ENCODE data around the gene TRIM22.
"Not testable (repeated sequence)": the region's sequence is repeated elsewhere in the genome, so short reads cannot be mapped to it uniquely, and the experiment has no call there.

Gene TRIM22

GRCh38 chr11:5691238-5691963, 1.8 kb downstream of the TRIM22 start:
- not testable (repeated sequence) for DNase-seq (ENCODE audit: low read depth)

DNA sequence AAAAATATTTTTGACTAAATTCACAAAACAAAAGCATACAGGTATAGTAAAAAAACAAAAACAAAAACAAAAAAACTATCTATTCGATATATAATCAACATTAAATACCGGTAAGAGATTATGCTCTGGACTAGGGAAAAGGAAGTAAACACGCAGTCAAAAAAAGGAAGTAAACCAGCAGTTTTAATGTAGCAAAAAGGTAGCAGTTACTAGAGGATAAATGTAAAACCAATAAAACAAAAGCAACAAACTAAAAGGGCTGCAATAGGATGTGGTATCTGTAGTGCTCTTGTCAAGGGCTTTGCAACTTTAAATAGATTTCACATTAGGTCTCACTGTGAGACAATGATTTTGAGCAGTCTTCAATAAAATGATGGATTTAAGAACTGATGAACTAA, 2.4 kb downstream of the TRIM22 start:
- no peak for DNase-seq (ENCODE audit: low read depth)

- no peak for DNase-seq (ENCODE audit: low read depth)
Measured at GRCh38 chr11:5694642-5695041, 5.1 kb downstream of the TRIM22 start.

DNA sequence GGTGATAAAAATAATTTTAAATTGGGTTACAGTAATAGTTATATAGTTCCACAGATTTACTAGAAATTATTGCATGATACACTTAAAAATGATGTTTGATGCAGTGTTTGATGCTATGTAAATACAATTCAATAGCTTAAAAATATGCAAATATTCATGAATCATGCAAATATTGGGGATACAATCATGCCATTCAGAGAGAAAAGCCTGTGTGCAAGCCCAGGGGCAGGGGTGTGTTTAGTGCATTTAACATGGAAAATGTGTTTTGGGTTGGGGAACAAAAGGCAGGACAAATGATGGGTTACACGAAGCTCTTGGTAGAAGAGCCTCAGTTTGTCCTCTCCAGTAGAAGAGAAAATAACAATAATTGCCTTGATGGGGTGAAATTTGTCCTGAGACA, 6.0 kb downstream of the TRIM22 start:
- DNase-seq (ENCODE audit: low read depth) = no peak

DNA sequence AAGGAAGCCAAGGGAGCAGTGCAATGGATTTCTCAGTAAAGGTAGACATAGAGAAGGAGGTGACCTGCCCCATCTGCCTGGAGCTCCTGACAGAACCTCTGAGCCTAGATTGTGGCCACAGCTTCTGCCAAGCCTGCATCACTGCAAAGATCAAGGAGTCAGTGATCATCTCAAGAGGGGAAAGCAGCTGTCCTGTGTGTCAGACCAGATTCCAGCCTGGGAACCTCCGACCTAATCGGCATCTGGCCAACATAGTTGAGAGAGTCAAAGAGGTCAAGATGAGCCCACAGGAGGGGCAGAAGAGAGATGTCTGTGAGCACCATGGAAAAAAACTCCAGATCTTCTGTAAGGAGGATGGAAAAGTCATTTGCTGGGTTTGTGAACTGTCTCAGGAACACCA, 6.6 kb downstream of the TRIM22 start:
- no peak for DNase-seq (ENCODE audit: low read depth)

DNA sequence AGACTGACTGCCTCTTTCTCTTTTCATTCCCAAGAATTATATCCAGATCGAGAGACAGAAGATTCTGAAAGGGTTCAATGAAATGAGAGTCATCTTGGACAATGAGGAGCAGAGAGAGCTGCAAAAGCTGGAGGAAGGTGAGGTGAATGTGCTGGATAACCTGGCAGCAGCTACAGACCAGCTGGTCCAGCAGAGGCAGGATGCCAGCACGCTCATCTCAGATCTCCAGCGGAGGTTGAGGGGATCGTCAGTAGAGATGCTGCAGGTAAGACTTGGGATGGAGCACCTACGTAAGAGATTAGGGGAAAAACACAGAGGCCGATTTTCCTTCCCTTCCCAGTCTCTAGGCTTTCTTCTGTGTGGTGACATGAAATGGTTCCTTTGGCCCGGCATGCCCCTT, 8.7 kb downstream of the TRIM22 start:
- DNase-seq (ENCODE audit: low read depth) = no peak

- DNase-seq (ENCODE audit: low read depth) = no peak
Measured at GRCh38 chr11:5700421-5701054, 10.9 kb downstream of the TRIM22 start.

- DNase-seq (ENCODE audit: low read depth) = no peak
Measured at GRCh38 chr11:5701055-5701577, 11.5 kb downstream of the TRIM22 start.

DNA sequence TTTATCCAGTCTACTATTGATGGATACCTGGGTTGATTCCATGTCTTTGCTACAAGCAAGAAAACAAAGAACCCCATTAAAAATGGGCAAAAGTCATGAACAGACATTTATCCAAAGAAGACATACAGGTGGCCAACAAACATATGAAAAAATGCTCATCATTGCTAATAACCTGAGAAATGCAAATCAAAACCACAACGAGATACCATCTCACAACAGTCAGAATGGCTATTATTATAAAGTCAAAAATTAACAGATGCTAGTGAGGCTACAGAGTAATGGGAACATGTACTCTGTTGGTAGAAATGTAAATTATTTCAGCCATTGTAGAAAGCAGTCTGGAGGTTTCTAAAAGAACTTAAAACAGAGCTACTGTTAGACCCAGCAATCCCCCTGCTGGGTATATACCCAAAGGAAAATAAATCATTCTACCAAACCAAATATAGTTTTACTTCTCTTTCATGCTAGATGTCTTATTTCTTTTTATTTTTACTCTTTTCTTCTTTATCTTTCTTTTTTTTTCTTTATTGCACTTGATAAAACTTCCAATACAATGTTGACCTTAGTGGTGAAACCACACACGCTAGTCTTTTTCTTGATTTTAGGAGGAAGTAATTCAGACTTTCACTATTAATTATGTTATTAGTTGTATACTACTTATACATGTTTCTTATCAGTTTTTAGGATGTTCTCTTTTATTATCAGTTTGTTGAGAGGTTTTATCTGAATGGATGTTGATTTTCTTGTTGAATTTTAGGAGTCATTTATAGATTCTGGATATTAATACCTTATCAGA, 14.3 kb downstream of the TRIM22 start:
- no peak for DNase-seq (ENCODE audit: low read depth)

DNA sequence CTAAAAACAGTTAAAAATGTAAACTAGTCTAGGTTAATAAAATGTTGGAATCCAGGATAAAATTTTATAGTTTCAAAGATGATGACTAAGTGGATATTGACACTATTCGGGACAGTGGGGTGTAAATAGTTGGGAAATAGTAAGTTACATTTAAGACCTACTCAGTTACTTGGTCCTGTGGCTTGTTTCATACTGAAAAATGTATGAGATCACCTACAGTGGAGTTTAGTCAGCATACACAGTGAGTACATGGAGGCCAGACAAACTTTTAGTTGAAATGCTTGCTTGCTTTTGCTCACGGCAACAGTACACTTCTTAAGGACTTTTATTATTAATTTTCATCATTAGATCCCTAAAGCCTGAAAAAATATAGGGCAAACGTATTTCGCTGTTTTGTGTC, 16.1 kb downstream of the TRIM22 start:
- DNase-seq (ENCODE audit: low read depth) = no peak

DNA sequence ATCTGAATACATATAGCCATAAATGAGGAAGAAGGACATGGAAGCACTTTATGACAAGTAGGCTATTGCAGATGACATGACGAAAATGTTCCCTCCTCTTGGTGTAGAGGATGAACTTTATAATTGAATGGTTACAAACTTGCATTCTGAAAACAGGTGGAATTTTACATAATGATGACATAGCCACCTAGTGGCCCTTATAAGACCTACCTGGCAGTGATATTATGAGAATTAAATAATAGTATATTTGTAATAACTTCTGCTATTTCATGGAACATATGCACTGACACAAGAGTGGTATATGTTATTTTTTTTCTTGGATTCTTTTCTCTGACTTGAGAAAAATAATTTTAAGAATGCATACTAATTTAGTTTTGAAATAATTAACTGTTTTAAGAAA, 22.9 kb downstream of the TRIM22 start:
- no peak for DNase-seq (ENCODE audit: low read depth)

GRCh38 chr11:5713695-5714094, 24.1 kb downstream of the TRIM22 start:
- DNase-seq (ENCODE audit: low read depth) = no peak

DNA sequence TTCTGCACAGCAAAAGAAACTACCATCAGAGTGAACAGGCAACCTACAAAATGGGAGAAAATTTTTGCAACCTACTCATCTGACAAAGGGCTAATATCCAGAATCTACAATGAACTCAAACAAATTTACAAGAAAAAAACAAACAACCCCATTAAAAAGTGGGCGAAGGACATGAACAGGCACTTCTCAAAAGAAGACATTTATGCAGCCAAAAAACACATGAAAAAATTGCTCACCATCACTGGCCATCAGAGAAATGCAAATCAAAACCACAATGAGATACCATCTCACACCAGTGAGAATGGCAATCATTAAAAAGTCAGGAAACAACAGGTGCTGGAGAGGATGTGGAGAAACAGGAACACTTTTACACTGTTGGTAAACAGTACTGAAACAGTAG, 26.9 kb downstream of the TRIM22 start:
- DNase-seq (ENCODE audit: low read depth) = not testable (repeated sequence)

GRCh38 chr11:5719703-5720495, 30.3 kb downstream of the TRIM22 start:
- peak; percentile 8 for DNase-seq (ENCODE audit: low read depth)

- DNase-seq (ENCODE audit: low read depth) = no peak
Measured at GRCh38 chr11:5722622-5723021, 33.0 kb downstream of the TRIM22 start.

DNA sequence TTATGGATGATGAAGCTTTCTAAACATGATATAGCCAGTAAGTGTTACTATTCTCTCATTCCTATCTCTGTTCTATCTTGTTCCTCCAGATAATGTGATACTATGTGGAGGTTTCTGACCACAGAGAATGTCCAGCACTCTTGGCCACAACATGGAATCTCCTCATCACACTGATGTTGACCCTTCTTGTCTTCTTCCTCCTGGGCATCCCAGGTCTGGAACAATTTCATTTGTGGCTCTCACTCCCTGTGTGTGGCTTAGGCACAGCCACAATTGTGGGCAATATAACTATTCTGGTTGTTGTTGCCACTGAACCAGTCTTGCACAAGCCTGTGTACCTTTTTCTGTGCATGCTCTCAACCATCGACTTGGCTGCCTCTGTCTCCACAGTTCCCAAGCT, 36.8 kb downstream of the TRIM22 start:
- no peak for DNase-seq (ENCODE audit: low read depth)

GRCh38 chr11:5727691-5728090, 38.1 kb downstream of the TRIM22 start:
- DNase-seq (ENCODE audit: low read depth) = no peak

GRCh38 chr11:5736396-5736795, 46.8 kb downstream of the TRIM22 start, which contains the start of gene OR56B1:
Gene OR56B1, plus strand, starts transcription at chr11:5736448. Its CDS starts 69 bp downstream, at chr11:5736517.
- no peak for DNase-seq (ENCODE audit: low read depth)

DNA sequence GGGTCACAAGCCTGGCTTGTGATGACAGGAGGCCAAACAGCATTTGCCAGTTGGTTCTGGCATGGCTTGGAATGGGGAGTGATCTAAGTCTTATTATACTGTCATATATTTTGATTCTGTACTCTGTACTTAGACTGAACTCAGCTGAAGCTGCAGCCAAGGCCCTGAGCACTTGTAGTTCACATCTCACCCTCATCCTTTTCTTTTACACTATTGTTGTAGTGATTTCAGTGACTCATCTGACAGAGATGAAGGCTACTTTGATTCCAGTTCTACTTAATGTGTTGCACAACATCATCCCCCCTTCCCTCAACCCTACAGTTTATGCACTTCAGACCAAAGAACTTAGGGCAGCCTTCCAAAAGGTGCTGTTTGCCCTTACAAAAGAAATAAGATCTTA, 47.5 kb downstream of the TRIM22 start:
- DNase-seq (ENCODE audit: low read depth) = peak; percentile 3

GRCh38 chr11:5737670-5738392, 48.2 kb downstream of the TRIM22 start:
- DNase-seq (ENCODE audit: low read depth) = no peak

DNA sequence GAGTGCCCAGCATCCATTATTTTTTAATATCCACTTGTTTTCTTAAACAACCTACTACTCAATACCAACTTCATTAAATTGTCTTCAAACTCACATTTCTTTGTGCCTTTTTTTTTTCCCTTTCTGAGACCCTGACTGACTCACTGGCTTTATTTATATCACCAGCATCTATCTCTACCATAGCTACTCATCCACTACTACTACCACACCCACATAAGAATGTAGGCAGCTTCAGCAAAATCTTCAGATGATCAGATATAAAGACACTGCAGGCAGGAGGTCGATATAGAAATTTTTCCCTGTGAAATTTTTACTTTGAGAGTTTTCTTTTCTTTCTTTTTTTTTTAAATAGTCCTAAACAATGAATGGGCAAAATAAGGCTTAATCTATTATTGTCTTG, 48.8 kb downstream of the TRIM22 start:
- no peak for DNase-seq (ENCODE audit: low read depth)

All from GM04503 (cell line).